Suprapubic skin (tissue), 4 donors: ENCODE results near the gene C9orf152. TPM values are rescaled to one million over a fixed set of nuclear protein-coding genes. Genes with fewer than 3 reads are reported as not detected.

Experiments
- DNase-seq, 2 donors: peaks; one replicate each; pipeline ENCODE4 v3.0.0-alpha.2; 2019; ENCODE audit warnings: low spot score in 2 of 2
- H3K27ac ChIP-seq: fragments of 200-600 bp; sonication (generic); one replicate; pipeline ENCODE4 v1.5.1; 2019
- H3K27me3 ChIP-seq: fragments of 200-600 bp; sonication (generic); one replicate; pipeline ENCODE4 v1.5.1; 2019
- H3K36me3 ChIP-seq: fragments of 200-600 bp; sonication (generic); one replicate; pipeline ENCODE4 v1.5.1; 2019
- H3K4me1 ChIP-seq: fragments of 200-600 bp; sonication (generic); one replicate; pipeline ENCODE4 v1.5.1; 2019
- H3K4me3 ChIP-seq: fragments of 200-600 bp; sonication (generic); one replicate; pipeline ENCODE4 v1.5.1; 2019; ENCODE audit warnings: mild to moderate bottlenecking
- H3K9me3 ChIP-seq: fragments of 200-600 bp; sonication (generic); one replicate; pipeline ENCODE4 v1.5.1; 2019
- CTCF ChIP-seq, 2 donors: fragments of 200-600 bp in 1 of 2; fragments of 450-650 bp in 1 of 2; sonication (generic) in 1 of 2; IDR thresholded peaks; one replicate each; pipeline ENCODE4 v1.5.1; 2016 to 2019; ENCODE audit warnings: antibody characterized with exemption in 2 of 2, mild to moderate bottlenecking in 1 of 2, moderate library complexity in 1 of 2
- EP300 ChIP-seq: sonication (generic); formaldehyde crosslinking; IDR thresholded peaks from one replicate; pipeline ENCODE4 v1.6.1; 2017; ENCODE audit warnings: antibody characterized with exemption
- POLR2A ChIP-seq, 2 donors: fragments of 450-650 bp; IDR thresholded peaks; one replicate each; pipeline ENCODE4 v1.6.1; 2017; ENCODE audit warnings: antibody characterized with exemption in 2 of 2, mild to moderate bottlenecking in 2 of 2, moderate library complexity in 2 of 2
- POLR2AphosphoS5 ChIP-seq, 3 donors: sonication (generic); formaldehyde crosslinking; IDR thresholded peaks; one replicate each; pipeline ENCODE4 v1.6.1; 2017; ENCODE audit warnings: antibody characterized with exemption in 3 of 3
- WGBS: methylation state at CpG from one replicate; pipeline ENCODE4 v1.1.5; 2018; 5-methylcytosine and 5-hydroxymethylcytosine counted together
- total RNA-seq, 4 donors: library from RNA; depleted of rRNA; stranded (reverse); fragments of >200 nt; gene quantifications; one replicate each; pipeline ENCODE4 v1.1.0, GENCODE V29; 2016

The C9orf152 gene
- total RNA-seq, 4 donors from 2014 or later: 8.6 to 14.9 (median 10.9) TPM

DNA sequence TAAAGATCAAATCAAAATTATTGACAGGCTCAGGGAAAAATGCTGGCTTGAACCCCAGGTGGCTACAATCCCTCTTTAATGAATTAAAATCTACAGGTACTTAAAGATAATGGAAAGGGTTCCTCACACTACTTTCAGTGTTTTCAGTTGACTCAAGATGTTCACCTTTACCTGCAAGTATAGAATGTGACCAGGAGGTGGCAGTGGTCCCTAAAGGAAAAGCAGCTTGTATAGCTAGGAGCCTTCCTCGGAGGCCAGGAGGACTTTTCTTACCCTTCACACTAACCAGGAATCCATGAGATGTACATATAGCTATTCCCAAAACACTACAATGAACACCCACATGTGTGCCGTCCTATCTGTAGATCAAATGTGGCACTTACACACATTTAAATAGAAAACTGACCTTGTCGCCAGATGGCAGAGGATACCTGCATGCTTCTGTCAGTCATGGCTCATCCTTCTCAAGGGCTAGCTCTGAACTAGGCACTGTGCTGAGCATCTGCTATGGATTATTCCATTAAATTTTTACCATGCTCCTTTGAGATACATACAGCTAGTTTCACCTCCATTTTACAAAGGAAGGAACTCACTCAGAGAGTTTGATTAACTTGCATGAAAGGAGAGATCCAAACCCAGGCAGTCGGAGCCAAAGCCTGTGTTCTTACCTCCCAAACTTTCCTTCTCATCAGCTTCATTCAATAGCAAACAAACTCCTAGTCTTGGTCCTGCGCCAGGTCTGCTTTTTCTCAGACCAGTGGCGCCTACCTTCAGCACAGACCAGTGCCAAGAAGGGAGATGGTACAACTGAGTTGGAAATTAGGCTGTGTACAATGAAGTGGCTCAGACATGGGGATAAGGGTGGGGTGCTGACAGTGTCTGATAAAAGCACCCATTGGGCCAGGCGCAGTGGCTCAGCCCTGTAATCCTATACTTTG lies 24.5 kb downstream of the C9orf152 start:
- no peak for DNase-seq
- WGBS: 80% methylated on average over 7 of the region's 7 CpGs
- TF ChIP-seq CTCF (IDR thresholded peaks at IDR 0.05) (peak; percentile 63 to 71), POLR2A (IDR thresholded peaks at IDR 0.05) (no peak), EP300 (no peak), POLR2AphosphoS5 (IDR thresholded peaks at IDR 0.05) (no peak)
- H3K27me3 ChIP-seq: no peaks in the 10 kb centered on the region
- peaks cover 32% of the 10 kb centered on the region for H3K4me1 ChIP-seq
- no peak overlapping the region for H3K4me3 ChIP-seq
- no peaks in the 10 kb centered on the region for H3K36me3 ChIP-seq
- H3K9me3 ChIP-seq: no peaks in the 10 kb centered on the region
- no peak overlapping the region for H3K27ac ChIP-seq

GRCh38 chr9:110180511-110181434 lies 27.2 kb downstream of the C9orf152 start:
- 70% methylated on average over 7 of the region's 7 CpGs for WGBS
- Histone ChIP-seq H3K27ac (peak overlapping the region; percentile 1), H3K4me3 (no peak overlapping the region), H3K4me1 (peaks cover 8% of the 10 kb centered on the region), H3K36me3 (no peaks in the 10 kb centered on the region), H3K9me3 (no peaks in the 10 kb centered on the region), H3K27me3 (no peaks in the 10 kb centered on the region)
- no peak for DNase-seq
- TF ChIP-seq POLR2A (IDR thresholded peaks at IDR 0.05): no peak
- no peak for TF ChIP-seq CTCF (IDR thresholded peaks at IDR 0.05)
- TF ChIP-seq EP300: no peak
- no peak for TF ChIP-seq POLR2AphosphoS5 (IDR thresholded peaks at IDR 0.05)

DNA sequence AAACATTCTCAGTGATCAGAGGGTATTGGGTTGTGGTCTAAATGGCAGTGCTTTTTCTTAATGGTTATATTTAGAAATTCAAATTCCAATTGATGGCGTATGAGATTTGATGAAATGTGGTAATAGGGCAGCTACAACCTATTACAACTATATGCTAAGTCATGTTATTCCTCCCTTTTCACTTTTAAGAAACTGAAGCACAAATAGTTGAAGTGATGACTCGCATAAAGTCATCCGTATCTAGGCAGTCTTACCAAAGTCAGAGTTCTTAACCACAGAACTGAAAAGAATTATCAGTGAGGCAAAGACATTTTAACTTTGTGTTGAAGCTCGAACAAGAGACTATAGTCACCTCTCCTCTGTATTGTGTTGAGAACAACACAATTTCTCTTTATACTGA lies 28.2 kb downstream of the C9orf152 start:
- peaks cover 8% of the 10 kb centered on the region for H3K4me1 ChIP-seq
- DNase-seq: no peak
- WGBS: 73% methylated on average over 4 of the region's 4 CpGs
- no peak for TF ChIP-seq EP300
- no peak for TF ChIP-seq POLR2A (IDR thresholded peaks at IDR 0.05)
- no peak for TF ChIP-seq CTCF (IDR thresholded peaks at IDR 0.05)
- TF ChIP-seq POLR2AphosphoS5 (IDR thresholded peaks at IDR 0.05): no peak
- H3K27me3 ChIP-seq: no peaks in the 10 kb centered on the region
- no peak overlapping the region for H3K27ac ChIP-seq
- H3K9me3 ChIP-seq: no peaks in the 10 kb centered on the region
- no peaks in the 10 kb centered on the region for H3K36me3 ChIP-seq
- H3K4me3 ChIP-seq: no peak overlapping the region

GRCh38 chr9:110178281-110178680 lies 29.7 kb downstream of the C9orf152 start:
- TF ChIP-seq EP300 (no peak), CTCF (IDR thresholded peaks at IDR 0.05) (no peak), POLR2AphosphoS5 (IDR thresholded peaks at IDR 0.05) (no peak), POLR2A (IDR thresholded peaks at IDR 0.05) (no peak)

More at GRCh38 chr9:110178281-110178680, 29.7 kb downstream of the C9orf152 start:
- Histone ChIP-seq H3K4me3 (no peak overlapping the region), H3K27ac (no peak overlapping the region), H3K4me1 (peaks cover 8% of the 10 kb centered on the region), H3K36me3 (no peaks in the 10 kb centered on the region), H3K27me3 (no peaks in the 10 kb centered on the region), H3K9me3 (no peaks in the 10 kb centered on the region)
- WGBS: 60% methylated on average over 1 of the region's 1 CpG
- DNase-seq: no peak
